ENCODE data around the gene SNAPC3.

Gene SNAPC3

DNA sequence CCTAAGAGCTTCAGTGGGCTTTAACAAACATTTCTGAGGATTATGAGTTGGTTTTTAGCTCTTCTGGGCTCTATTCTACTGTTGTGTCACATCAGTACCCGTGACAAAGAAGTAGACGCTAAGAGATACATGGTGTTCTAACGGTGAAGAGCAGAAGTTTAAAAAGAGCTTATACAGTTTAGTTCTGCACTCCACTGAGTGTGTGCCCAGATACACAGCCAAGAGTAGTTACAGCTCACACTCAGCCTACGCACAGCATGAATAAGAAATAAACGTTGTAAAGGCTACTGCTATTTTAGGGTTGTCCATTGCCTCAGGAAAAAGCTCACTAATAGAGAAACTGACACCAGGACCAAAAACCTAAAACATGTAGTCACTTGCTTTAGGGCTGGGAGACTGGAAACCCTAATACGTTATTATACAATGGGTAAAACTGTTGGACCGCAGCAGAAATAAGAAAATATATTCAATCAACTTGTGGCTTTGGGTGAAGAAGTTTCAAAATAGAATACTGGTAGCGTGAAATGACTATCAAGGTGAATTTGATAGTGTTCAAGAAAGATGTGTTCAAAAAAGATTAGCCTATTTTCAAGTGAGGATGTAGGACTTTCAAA is 53.4 kb downstream of the SNAPC3 start:
- in situ Hi-C loops (cut with HindIII; ENCODE audit: low pct_ligation_motif_present, low pct_unique_long_range_greater_than_20kb, low sequenced_read_pairs) = no loop called here
- no peak for DNase-seq

- in situ Hi-C loops (cut with HindIII; ENCODE audit: low pct_ligation_motif_present, low pct_unique_long_range_greater_than_20kb, low sequenced_read_pairs) = no loop called here
- DNase-seq = no peak
Measured at GRCh38 chr9:15480028-15480427, 57.4 kb downstream of the SNAPC3 start.

DNA sequence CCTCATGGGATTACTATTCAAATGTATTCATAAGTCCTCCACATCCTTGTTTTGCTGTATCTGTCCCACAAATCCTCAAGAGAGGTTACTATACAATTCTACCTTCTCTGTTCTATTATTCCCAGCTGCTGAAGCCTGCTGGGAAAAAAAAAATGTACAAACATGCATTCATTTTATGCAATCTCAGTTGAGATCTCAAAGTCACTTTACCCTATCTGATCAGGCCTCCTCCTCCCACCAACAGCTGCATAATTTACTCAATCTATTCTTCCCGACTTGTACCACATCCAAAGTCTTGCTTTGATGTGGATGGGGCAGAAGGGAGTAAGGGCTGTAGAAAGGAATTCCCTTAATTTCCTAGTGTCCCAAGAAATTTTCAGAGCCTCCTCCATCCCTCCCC is 59.5 kb downstream of the SNAPC3 start:
- no peak for DNase-seq
- in situ Hi-C loops (cut with HindIII; ENCODE audit: low pct_ligation_motif_present, low pct_unique_long_range_greater_than_20kb, low sequenced_read_pairs) = no loop called here

DNA sequence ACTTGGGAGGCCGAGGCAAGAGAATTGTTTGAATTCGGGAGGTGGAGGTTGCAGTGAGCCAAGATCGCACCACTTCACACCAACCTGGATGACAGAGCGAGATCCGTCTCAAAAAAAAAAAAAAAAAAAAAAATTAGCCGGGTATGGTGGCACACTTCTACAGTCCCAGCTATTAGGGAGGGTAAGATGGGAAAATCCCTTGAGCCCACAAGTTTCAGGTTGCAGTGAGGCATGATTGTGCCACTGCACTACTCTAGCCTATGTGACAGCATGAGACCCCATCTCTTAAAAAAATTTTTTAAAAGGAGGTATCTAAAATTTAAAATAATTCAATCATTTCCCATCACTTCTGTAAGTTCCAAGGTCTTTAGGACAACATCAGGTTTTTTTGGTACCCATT is 62.1 kb downstream of the SNAPC3 start:
- in situ Hi-C loops (cut with HindIII; ENCODE audit: low pct_ligation_motif_present, low pct_unique_long_range_greater_than_20kb, low sequenced_read_pairs) = no loop called here
- no peak for DNase-seq

DNA sequence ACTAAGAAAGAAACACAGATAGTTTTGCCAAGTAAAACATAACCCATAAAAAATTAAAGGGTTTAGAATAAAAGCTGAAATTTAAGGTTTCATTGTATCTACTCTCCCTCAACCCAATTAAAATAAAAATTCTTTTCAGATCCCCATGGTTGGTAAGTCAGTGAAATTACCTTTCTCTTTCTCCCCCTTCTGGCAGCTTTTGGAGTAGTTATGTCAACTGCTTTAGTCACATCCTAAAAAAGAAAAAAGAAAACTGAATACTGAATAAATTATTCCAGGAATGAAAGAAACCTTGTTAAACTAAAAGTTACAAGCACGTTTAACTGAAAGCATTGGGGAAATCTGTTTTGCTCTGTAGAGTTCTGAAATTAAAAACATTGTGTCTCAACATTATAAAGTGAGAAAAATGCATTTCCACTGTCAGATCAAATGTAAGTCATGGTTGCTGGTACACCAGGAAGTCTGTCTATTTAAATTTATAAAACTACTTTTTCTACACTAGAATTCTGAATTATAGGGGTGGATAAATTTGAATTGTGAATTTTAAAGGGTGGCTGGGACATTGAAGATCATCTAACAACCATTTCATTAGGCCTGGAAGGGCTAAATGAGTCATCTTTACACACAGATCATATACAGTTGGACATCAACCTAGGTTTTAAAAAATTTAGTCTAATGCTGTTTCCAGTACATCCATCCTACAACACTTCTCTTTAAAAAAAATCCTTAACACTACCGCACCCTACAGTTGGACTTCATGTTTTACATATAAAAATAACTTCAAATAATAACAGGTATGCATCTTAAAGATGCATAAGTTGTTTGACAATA is 63.4 kb downstream of the SNAPC3 start:
- DNase-seq = peak; percentile 28
- in situ Hi-C loops (cut with HindIII; ENCODE audit: low pct_ligation_motif_present, low pct_unique_long_range_greater_than_20kb, low sequenced_read_pairs) = no loop called here

GRCh38 chr9:15491950-15492349 is 69.3 kb downstream of the SNAPC3 start:
- in situ Hi-C loops (cut with HindIII; ENCODE audit: low pct_ligation_motif_present, low pct_unique_long_range_greater_than_20kb, low sequenced_read_pairs) = no loop called here

DNA sequence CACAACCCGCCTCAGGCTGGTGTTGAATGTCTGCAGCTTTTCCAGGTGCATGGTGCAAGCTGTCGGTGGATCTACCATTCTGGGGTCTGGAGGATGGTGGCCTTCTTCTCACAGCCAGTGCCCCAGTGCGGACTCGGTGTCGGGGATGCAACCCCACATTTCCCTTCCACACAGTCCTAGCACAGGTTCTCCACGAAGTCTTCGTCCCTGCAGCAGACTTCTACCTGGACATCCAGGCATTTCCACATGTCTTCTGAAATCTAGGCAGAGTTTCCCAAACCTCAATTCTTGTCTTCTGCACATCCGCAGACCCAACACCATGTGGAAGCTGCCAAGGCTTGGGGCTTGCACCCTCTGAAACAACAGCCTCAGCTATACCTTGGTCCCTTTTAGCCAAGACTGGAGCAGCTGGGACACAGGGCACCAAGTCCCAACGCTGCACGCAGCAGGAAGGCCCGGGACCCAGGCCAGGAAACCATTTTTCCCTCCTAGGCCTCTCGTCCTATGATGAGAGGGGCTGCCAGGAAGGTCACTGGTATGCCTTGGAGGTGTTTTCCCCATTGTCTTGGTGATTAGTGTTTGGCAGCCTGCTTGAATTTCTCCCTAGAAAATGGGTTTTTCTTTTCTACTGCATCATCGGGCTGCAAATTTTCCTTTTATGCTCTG is 69.9 kb downstream of the SNAPC3 start:
- in situ Hi-C loops (cut with HindIII; ENCODE audit: low pct_ligation_motif_present, low pct_unique_long_range_greater_than_20kb, low sequenced_read_pairs) = no loop called here

More at GRCh38 chr9:15491950-15492349, 69.3 kb downstream of the SNAPC3 start:
- DNase-seq = no peak

DNA sequence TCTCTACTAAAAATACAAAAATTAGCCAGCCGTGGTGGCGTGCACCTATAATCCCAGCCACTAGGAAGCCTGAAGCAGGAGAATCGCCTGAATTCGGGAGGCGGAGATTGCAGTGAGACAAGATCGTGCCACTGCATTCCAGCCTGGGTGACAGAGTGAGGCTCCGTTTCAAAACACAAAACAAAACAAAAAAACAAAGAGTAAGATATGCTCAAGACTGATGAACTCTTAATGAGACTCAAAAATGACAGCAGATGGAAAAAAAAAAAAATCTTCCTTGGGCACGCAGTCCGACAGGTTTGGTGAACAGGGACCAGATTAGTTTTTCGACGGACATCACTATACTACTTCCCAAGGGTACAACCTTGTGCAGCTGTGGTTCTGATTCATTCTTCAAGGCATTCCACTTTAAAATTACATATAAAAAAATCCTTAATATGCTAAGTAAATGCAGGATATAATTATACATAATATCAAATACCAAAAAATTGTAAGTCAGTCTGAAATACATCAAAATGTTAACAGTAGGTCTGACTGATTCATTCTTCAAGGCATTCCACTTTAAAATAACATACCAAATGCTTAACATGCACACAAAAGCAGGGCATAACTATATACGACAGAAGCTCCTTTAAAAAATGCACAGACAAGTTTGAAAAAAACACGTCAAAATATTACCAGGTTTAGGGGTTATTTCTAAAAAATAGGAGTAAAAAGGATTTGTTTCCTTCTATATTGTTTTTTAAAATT is 75.7 kb downstream of the SNAPC3 start:
- DNase-seq = no peak
- in situ Hi-C loops (cut with HindIII; ENCODE audit: low pct_ligation_motif_present, low pct_unique_long_range_greater_than_20kb, low sequenced_read_pairs) = no loop called here

More for the DNA sequence above, 69.9 kb downstream of the SNAPC3 start:
- DNase-seq = no peak

DNA sequence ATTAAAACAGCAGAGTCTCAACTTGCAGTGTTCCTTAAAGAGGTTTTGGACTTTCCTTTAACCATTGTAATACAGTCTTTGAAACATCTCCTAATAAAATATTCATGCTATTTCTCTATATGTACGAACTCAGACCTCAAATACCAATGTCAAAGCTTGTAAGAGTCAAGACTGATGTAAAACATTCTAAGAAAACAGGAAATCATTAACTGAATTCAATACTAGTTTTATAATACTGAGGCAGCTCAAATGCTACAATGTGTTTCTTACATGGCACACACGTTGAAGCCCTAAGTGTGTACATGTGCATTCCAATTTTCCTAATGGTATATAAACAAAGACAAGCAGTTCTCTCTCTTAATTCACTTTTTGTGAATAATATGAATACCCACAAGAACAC is 76.5 kb downstream of the SNAPC3 start:
- in situ Hi-C loops (cut with HindIII; ENCODE audit: low pct_ligation_motif_present, low pct_unique_long_range_greater_than_20kb, low sequenced_read_pairs) = no loop called here
- no peak for DNase-seq

DNA sequence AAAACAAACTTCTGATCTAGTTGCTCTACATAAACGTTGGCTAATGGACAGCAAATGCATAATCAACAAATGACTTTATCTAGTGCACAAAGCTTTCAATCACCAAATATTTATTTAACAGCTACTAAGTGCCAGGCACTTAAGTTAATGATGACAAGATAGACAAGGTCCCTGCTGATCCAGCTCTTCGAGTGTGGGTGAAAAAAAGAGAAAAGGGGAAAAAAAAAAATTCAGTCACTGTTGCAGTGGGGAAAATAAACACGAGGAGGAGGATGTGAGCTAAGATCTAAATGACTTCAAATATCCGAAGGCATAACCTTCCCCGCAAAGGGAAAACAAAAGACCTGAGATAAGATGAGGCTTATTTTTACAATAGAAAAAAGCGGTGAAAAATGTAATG is 78.5 kb downstream of the SNAPC3 start:
- in situ Hi-C loops (cut with HindIII; ENCODE audit: low pct_ligation_motif_present, low pct_unique_long_range_greater_than_20kb, low sequenced_read_pairs) = no loop called here
- DNase-seq = peak; percentile 18

GRCh38 chr9:15501803-15502202 is 79.1 kb downstream of the SNAPC3 start:
- in situ Hi-C loops (cut with HindIII; ENCODE audit: low pct_ligation_motif_present, low pct_unique_long_range_greater_than_20kb, low sequenced_read_pairs) = no loop called here
- no peak for DNase-seq

DNA sequence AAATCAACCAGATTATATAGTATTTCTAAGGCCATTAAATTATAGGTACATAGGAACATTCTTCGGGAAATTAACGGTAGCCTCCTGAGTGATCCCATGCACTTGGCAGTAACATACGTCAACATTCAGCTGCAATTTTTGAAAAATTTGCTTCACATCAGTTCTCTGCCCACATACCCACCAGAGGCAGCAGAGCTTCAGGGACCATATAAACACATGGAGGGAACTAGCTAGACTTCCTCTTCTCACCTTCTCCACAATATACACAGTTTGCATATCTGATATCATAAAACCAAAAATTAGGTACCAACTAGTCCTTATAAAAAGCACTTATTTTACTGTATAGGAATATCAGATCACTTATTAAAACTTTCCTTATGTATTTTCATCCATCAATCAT is 83.2 kb downstream of the SNAPC3 start:
- no peak for DNase-seq
- in situ Hi-C loops (cut with HindIII; ENCODE audit: low pct_ligation_motif_present, low pct_unique_long_range_greater_than_20kb, low sequenced_read_pairs) = no loop called here

DNA sequence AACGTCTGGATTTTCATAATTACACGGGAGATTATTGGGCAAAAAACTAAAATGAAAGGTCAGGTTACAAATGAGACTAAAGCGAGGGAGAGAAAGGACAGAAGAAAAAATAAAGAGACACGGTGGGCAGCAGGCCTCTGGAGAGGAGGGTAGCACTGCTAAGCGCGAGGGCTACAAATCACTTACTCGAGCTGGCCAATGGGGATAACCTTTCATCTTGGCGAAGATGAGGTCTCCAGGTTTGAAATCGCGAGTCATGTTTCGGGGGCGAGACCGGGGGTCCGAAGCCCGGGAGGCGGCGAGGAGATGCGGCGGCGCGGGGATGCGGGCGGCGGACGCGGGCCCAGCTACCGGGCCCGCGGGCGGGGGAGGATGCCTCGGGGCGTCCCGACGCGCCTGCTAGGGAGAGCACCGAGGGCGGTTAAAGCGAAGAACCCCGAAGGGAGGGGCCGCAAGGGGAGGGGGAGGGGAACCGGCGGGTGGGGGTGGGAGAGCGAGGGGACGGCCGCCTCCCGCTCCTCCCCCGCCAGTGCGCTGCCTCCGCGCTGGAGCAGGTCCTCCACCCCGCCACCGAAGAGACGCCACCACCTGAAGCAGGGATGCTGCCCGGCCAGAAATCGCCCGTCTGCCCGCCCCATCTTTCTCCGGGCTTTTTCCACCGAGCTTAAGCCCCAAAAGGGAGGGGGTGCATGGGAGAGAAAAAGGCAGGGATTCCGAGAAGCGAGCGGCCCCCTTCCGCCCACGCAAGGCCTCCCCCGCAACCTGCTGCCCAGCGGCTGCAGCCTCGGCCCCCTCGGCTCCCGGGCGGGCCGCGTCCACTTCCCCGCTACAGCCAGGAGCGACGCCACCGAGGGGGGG is 87.5 kb downstream of the SNAPC3 start:
- in situ Hi-C loops (cut with HindIII; ENCODE audit: low pct_ligation_motif_present, low pct_unique_long_range_greater_than_20kb, low sequenced_read_pairs) = no loop called here
- peak; percentile 29 for DNase-seq

DNA sequence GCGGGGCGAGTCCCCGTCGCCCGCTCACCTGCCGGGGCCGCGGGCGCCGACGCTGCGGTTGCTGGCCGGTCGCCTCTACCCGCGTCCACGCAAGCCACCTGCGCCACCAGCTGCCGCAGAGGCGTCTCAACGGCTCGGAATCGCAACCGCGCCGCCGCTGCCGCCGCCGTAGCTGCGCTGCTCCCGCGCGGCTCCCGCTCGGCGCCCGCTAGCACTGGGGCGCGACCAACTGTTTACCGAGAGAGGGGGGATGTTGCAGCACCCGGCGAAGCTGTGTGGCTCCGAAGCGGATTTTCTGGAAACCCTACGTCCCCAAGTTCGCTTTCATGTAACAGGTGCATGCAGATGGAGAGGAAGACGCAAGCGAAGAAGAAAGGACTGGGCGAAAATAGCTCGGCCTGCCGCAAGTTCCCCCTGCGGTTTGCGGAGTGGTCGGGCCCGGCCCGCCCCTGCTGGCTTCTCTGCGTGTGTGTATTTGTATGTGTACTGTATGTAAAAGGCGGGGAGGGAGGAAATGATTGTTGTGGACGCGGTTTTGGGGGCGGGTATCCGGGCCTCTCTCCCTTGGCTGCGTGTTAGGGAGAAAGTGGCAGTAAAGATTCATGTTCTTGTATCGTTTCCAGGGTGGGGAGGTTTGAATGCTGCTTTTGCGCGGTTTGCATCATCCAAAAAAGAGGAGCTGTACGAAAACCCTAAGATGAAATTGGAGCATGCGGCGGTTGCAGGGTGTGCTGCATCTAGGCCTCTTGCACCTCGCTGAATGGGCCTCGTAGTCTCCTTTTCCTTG is 88.3 kb downstream of the SNAPC3 start, which contains the start of gene PSIP1:
Gene PSIP1, minus strand, starts transcription at position 182 of the 787 bp plus-strand sequence. CDS start 782 bp downstream, outside the sequence.
- peak; percentile 71 for DNase-seq

More for the DNA sequence above, 88.3 kb downstream of the SNAPC3 start, which contains the start of gene PSIP1:
- in situ Hi-C loops (cut with HindIII; ENCODE audit: low pct_ligation_motif_present, low pct_unique_long_range_greater_than_20kb, low sequenced_read_pairs) = no loop called here

Measured in ACHN (cell line).